ENCODE measurements around the gene DYSF.

The DYSF gene

GRCh38 chr2:71555798-71556454 is 102.6 kb downstream of the DYSF start:
- no peak for TF ChIP-seq CTCF (conservative IDR thresholded peaks at IDR 0.05; ENCODE audit: low read depth, low read length)
- H3K4me3 ChIP-seq (ENCODE audit: low read length) = no peak overlapping the region
- DNase-seq (ENCODE audit: low read depth) = no peak

- no peak for DNase-seq (ENCODE audit: low read depth)
- H3K4me3 ChIP-seq (ENCODE audit: low read length) = no peak overlapping the region
- TF ChIP-seq CTCF (conservative IDR thresholded peaks at IDR 0.05; ENCODE audit: low read depth, low read length) = no peak
Observed at GRCh38 chr2:71556692-71557250, 103.4 kb downstream of the DYSF start.

GRCh38 chr2:71557321-71557720 is 104.0 kb downstream of the DYSF start:
- DNase-seq (ENCODE audit: low read depth) = no peak
- TF ChIP-seq CTCF (conservative IDR thresholded peaks at IDR 0.05; ENCODE audit: low read depth, low read length) = no peak
- H3K4me3 ChIP-seq (ENCODE audit: low read length) = no peak overlapping the region

GRCh38 chr2:71558300-71559051 is 105.1 kb downstream of the DYSF start:
- DNase-seq (ENCODE audit: low read depth) = no peak

GRCh38 chr2:71559080-71559827 is 105.9 kb downstream of the DYSF start:
- DNase-seq (ENCODE audit: low read depth) = no peak
- no peak for TF ChIP-seq CTCF (conservative IDR thresholded peaks at IDR 0.05; ENCODE audit: low read depth, low read length)
- H3K4me3 ChIP-seq (ENCODE audit: low read length) = no peak overlapping the region

More at GRCh38 chr2:71558300-71559051, 105.1 kb downstream of the DYSF start:
- H3K4me3 ChIP-seq (ENCODE audit: low read length) = no peak overlapping the region
- TF ChIP-seq CTCF (conservative IDR thresholded peaks at IDR 0.05; ENCODE audit: low read depth, low read length) = no peak

- no peak overlapping the region for H3K4me3 ChIP-seq (ENCODE audit: low read length)
- no peak for DNase-seq (ENCODE audit: low read depth)
- TF ChIP-seq CTCF (conservative IDR thresholded peaks at IDR 0.05; ENCODE audit: low read depth, low read length) = no peak
Observed at GRCh38 chr2:71559828-71560637, 106.7 kb downstream of the DYSF start.
